Effector memory CD4-positive, alpha-beta T cell (primary cell): ENCODE results near the gene ATF2.

Experiments
- DNase-seq, 3 donors: peaks; one replicate each; pipeline ENCODE4 v3.0.0-alpha.2; 2020
- H3K27ac ChIP-seq: 2 replicates; pipeline ENCODE4 v1.7.0; 2013; ENCODE audit warnings: mild to moderate bottlenecking, low read length, moderate library complexity; ENCODE audit not compliant: insufficient read depth, poor library complexity, severe bottlenecking
- H3K27me3 ChIP-seq: replicated peaks from 2 replicates; pipeline ENCODE4 v1.7.0; 2013; ENCODE audit warnings: mild to moderate bottlenecking, low read length; ENCODE audit not compliant: insufficient read depth, control insufficient read depth, poor library complexity, severe bottlenecking
- H3K36me3 ChIP-seq: 2 replicates; pipeline ENCODE4 v1.7.0; 2013; ENCODE audit warnings: mild to moderate bottlenecking, low read length, moderate library complexity; ENCODE audit not compliant: control insufficient read depth, insufficient read depth
- H3K4me1 ChIP-seq: 2 replicates; pipeline ENCODE4 v1.7.0; 2013; ENCODE audit warnings: low read length, mild to moderate bottlenecking; ENCODE audit not compliant: control insufficient read depth, insufficient read depth, poor library complexity, severe bottlenecking
- H3K4me3 ChIP-seq: 2 replicates; pipeline ENCODE4 v1.7.0; 2013; ENCODE audit warnings: low read length, low read depth, mild to moderate bottlenecking; ENCODE audit not compliant: insufficient read depth, poor library complexity, severe bottlenecking
- H3K9me3 ChIP-seq: 2 replicates; pipeline ENCODE4 v1.7.0; 2013; ENCODE audit warnings: mild to moderate bottlenecking, low read length, moderate library complexity; ENCODE audit not compliant: control insufficient read depth

ATF2 gene

DNA sequence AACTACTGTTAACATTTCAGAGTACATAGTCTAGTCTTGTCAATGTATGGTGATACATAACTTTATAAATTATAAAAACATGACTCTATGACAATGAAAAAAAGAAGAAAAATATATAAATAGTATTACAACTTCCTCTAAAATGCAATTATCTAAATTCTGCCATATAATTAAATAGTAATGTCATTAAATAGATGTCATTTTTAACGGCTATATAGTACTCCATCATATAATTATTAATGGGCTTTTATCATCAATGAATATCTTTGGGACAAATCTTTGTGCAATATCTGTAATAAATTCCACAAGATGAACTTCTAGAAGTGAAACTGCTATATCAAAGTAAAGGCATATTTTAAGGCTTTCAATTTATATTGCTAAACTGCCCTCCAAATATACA, 24.8 kb downstream of the ATF2 start:
- Histone ChIP-seq H3K36me3 (peaks cover 4% of the 10 kb centered on the region), H3K27me3 (no peaks in the 10 kb centered on the region), H3K4me1 (no peaks in the 10 kb centered on the region), H3K27ac (no peak overlapping the region), H3K9me3 (no peaks in the 10 kb centered on the region), H3K4me3 (no peak overlapping the region)
- no peak for DNase-seq

DNA sequence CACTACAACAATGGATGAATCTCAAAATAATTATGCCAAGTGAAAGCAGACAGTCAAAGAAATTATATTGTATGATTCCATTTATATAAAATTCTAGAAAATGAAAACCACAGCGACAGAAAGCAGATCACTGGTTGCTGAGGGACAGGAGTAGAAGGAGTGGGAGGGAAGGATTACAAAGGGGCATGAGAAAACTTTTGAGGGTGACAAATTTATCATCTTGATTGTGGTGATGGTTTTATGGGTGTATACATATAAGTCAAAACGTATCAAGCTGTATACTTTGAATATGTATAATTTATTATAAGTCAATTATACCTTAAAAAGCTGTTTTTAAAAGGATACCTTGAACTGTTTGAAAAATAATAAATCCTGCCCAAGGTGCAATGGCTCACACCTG, 27.7 kb downstream of the ATF2 start:
- peaks cover 11% of the 10 kb centered on the region for H3K36me3 ChIP-seq
- H3K4me3 ChIP-seq: no peak overlapping the region
- H3K27ac ChIP-seq: no peak overlapping the region
- no peaks in the 10 kb centered on the region for H3K4me1 ChIP-seq
- no peak for DNase-seq
- no peaks in the 10 kb centered on the region for H3K27me3 ChIP-seq
- H3K9me3 ChIP-seq: no peaks in the 10 kb centered on the region

GRCh38 chr2:175137793-175138192, 30.2 kb downstream of the ATF2 start:
- peaks cover 13% of the 10 kb centered on the region for H3K36me3 ChIP-seq
- H3K27ac ChIP-seq: no peak overlapping the region
- DNase-seq: no peak
- H3K4me3 ChIP-seq: no peak overlapping the region
- no peaks in the 10 kb centered on the region for H3K27me3 ChIP-seq
- H3K9me3 ChIP-seq: no peaks in the 10 kb centered on the region
- H3K4me1 ChIP-seq: no peaks in the 10 kb centered on the region

- Histone ChIP-seq H3K4me3 (no peak overlapping the region), H3K36me3 (peaks cover 13% of the 10 kb centered on the region), H3K27me3 (no peaks in the 10 kb centered on the region), H3K27ac (no peak overlapping the region), H3K9me3 (no peaks in the 10 kb centered on the region), H3K4me1 (no peaks in the 10 kb centered on the region)
- no peak for DNase-seq
Observed at GRCh38 chr2:175136334-175137215, 31.4 kb downstream of the ATF2 start.

DNA sequence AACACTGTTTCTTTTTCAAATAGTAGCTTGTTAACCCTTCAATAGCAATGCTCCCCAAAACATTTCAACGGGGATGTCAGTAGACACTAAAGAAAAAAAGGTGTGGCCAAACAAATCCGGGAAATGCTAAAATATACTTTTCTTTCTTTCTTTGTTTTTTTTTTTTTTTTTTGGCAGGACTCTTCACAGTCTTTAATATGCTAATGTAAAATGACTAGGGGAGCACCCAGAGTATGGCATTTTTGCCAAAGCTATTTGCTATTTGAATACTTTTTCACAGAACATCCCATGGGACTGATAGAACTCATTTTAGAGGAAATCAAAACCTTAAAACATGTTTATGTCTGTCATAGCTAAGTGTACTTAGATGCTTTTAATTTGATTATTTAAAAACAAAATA, 32.1 kb downstream of the ATF2 start:
- no peak overlapping the region for H3K4me3 ChIP-seq
- no peaks in the 10 kb centered on the region for H3K4me1 ChIP-seq
- H3K36me3 ChIP-seq: peaks cover 13% of the 10 kb centered on the region
- H3K27ac ChIP-seq: no peak overlapping the region
- no peak for DNase-seq
- H3K9me3 ChIP-seq: no peaks in the 10 kb centered on the region
- no peaks in the 10 kb centered on the region for H3K27me3 ChIP-seq

GRCh38 chr2:175135177-175135576, 32.8 kb downstream of the ATF2 start:
- DNase-seq: no peak
- peaks cover 13% of the 10 kb centered on the region for H3K36me3 ChIP-seq
- no peaks in the 10 kb centered on the region for H3K27me3 ChIP-seq
- H3K9me3 ChIP-seq: no peaks in the 10 kb centered on the region
- no peak overlapping the region for H3K4me3 ChIP-seq
- H3K4me1 ChIP-seq: no peaks in the 10 kb centered on the region
- H3K27ac ChIP-seq: no peak overlapping the region

DNA sequence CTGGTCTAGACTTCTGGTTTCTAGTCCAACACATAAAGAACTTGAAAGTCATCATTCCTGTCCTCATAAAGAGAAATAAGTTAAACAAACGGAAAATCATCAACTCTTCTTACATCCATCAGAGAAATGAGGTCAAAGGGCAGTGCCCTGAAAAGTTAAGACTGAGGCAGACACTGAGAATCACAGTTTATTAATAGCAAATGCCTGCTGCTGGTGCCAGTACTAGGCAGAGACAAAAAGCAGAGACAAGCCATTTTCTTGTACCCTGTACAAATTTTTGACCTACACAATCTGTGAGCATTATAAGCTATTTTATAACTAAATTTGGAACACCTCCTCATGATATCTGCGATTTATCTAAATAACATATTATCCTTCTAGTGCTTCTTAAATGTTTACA, 36.8 kb downstream of the ATF2 start:
- H3K27ac ChIP-seq: no peak overlapping the region
- no peaks in the 10 kb centered on the region for H3K27me3 ChIP-seq
- H3K4me3 ChIP-seq: no peak overlapping the region
- peaks cover 22% of the 10 kb centered on the region for H3K36me3 ChIP-seq
- no peak for DNase-seq
- H3K4me1 ChIP-seq: no peaks in the 10 kb centered on the region
- no peaks in the 10 kb centered on the region for H3K9me3 ChIP-seq

DNA sequence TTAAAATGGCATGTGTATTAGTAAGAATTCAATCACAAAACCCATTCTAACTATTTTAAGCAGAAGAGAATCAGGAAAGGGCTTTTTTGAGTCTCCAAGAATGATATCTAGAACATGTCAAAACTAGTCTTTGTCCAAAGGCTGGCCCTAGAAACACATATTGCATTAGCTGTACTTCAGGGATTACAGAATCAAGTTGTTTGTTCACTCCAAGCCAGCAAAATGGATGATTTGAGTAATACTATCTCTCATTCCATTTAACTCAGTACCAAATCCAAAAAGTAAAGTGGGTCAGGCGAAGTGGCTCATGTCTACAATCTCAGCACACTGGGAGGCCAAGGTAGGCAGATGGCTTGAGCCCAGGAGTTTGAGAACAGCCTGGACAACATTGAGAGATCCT, 41.3 kb downstream of the ATF2 start:
- Histone ChIP-seq H3K27ac (no peak overlapping the region), H3K4me1 (no peaks in the 10 kb centered on the region), H3K36me3 (peaks cover 13% of the 10 kb centered on the region), H3K9me3 (no peaks in the 10 kb centered on the region), H3K4me3 (no peak overlapping the region), H3K27me3 (no peaks in the 10 kb centered on the region)
- DNase-seq: no peak

- Histone ChIP-seq H3K27me3 (no peaks in the 10 kb centered on the region), H3K9me3 (no peaks in the 10 kb centered on the region), H3K4me3 (no peak overlapping the region), H3K27ac (no peak overlapping the region), H3K36me3 (peaks cover 7% of the 10 kb centered on the region), H3K4me1 (no peaks in the 10 kb centered on the region)
- DNase-seq: no peak
Observed at GRCh38 chr2:175123254-175123653, 44.7 kb downstream of the ATF2 start.

DNA sequence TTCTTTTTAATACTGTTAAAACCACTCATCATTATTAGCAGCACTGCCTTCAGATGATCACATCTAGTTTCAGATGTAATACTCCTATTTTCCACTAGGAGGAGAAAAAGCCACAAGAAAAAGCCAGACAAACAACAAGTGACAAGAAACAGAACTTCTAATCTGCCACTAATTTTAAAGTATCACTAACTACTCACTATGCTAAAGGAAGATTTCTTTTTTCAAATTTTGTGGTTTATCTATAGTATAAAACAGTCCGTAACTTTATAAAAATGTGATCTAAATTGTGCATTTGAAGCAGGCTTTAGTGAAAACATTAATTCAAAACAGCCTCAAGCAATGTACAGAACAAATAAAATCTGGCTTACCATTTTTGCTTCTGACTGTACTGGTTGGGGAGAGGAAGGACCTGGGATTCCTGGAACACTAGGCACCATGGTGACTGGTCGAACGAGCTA, 56.8 kb downstream of the ATF2 start:
- no peaks in the 10 kb centered on the region for H3K4me1 ChIP-seq
- H3K4me3 ChIP-seq: no peak overlapping the region
- H3K27me3 ChIP-seq: no peaks in the 10 kb centered on the region
- H3K9me3 ChIP-seq: no peaks in the 10 kb centered on the region
- DNase-seq: no peak
- H3K27ac ChIP-seq: no peak overlapping the region
- peaks cover 33% of the 10 kb centered on the region for H3K36me3 ChIP-seq
